IMR-90 (cell line): ENCODE measurements around the gene PRKAB1. TPM values are rescaled to one million over a fixed set of nuclear protein-coding genes. Genes with fewer than 3 reads are reported as not detected.

Experiments used
- ATAC-seq: fragments of 200-7000 bp; cut with Tn5 transposase; 2 replicates; pipeline ENCODE4 v1.9.1; 2020; ENCODE audit warnings: low read depth, mild to moderate bottlenecking, moderate library complexity
- BruUV-seq: library from RNA; stranded (reverse); fragments of 400-500 nt; replicated peaks from 2 replicates; lab custom pipeline; 2021; lab: Mats Ljungman, UMichigan
- CTCF ChIA-PET: fragments of 300-600 bp; formaldehyde crosslinking; extraction: SDS; loops from one replicate; lab custom pipeline; 2021; ENCODE audit warnings: antibody characterized with exemption; lab: Yijun Ruan, JAX
- POLR2A ChIA-PET: fragments of 300-600 bp; sonication (Branson Sonifier 250); formaldehyde crosslinking; loops from one replicate; lab custom pipeline; 2022; ENCODE audit warnings: antibody characterized with exemption; ENCODE audit not compliant: unreplicated experiment; lab: Charles Lee
- DNase-seq: peaks from one replicate; pipeline ENCODE4 v3.0.0; 2013
- H2AFZ ChIP-seq: replicated peaks from 2 replicates; pipeline ENCODE3; 2013; ENCODE audit warnings: low read length, mild to moderate bottlenecking; ENCODE audit not compliant: poor library complexity
- H2AK5ac ChIP-seq: 2 replicates; pipeline ENCODE4 v1.6.1; 2013; ENCODE audit warnings: low read depth, low read length, inconsistent platforms
- H2AK9ac ChIP-seq: replicated peaks from 2 replicates; pipeline ENCODE3; 2013; ENCODE audit warnings: mild to moderate bottlenecking, low read depth, low read length, moderate library complexity; ENCODE audit not compliant: poor library complexity
- H2BK120ac ChIP-seq: 2 replicates; pipeline ENCODE4 v1.6.1; 2013; ENCODE audit warnings: low read depth, low read length, inconsistent platforms
- H2BK15ac ChIP-seq: 3 replicates; pipeline ENCODE4 v1.6.1; 2013; ENCODE audit warnings: low read depth, low read length, inconsistent platforms
- H2BK20ac ChIP-seq: 2 replicates; pipeline ENCODE4 v1.6.1; 2013; ENCODE audit warnings: low read depth, mild to moderate bottlenecking, inconsistent platforms, low read length, moderate library complexity
- H2BK5ac ChIP-seq: 2 replicates; pipeline ENCODE4 v1.6.1; 2013; ENCODE audit warnings: mild to moderate bottlenecking, low read depth, low read length, inconsistent platforms; ENCODE audit not compliant: poor library complexity, severe bottlenecking
- H3K14ac ChIP-seq: replicated peaks from 2 replicates; pipeline ENCODE4 v1.6.1; 2013; ENCODE audit warnings: low read depth, low read length, inconsistent platforms
- H3K18ac ChIP-seq: 2 replicates; pipeline ENCODE4 v1.6.1; 2013; ENCODE audit warnings: low read depth, low read length, control low read depth
- H3K23ac ChIP-seq: 2 replicates; pipeline ENCODE4 v1.6.1; 2013; ENCODE audit warnings: low read depth, low read length, inconsistent platforms
- H3K27ac ChIP-seq: 2 replicates; pipeline ENCODE4 v1.5.1; 2013; ENCODE audit warnings: mild to moderate bottlenecking, control low read depth, low read length; ENCODE audit not compliant: insufficient read depth
- H3K27me3 ChIP-seq: 2 replicates; pipeline ENCODE4 v1.6.1; 2013; ENCODE audit warnings: low read length; ENCODE audit not compliant: control insufficient read depth, insufficient read depth
- H3K36me3 ChIP-seq: 2 replicates; pipeline ENCODE4 v1.6.1; 2013; ENCODE audit warnings: low read length, mixed read lengths; ENCODE audit not compliant: control insufficient read depth, insufficient read depth
- H3K4ac ChIP-seq: 2 replicates; pipeline ENCODE4 v1.6.1; 2013; ENCODE audit warnings: low read depth, low read length, inconsistent platforms
- H3K4me1 ChIP-seq: 2 replicates; pipeline ENCODE4 v1.6.1; 2013; ENCODE audit warnings: low read length, mixed read lengths; ENCODE audit not compliant: control insufficient read depth, insufficient read depth
- H3K4me2 ChIP-seq: 2 replicates; pipeline ENCODE4 v1.6.1; 2013; ENCODE audit warnings: low read depth, mild to moderate bottlenecking, control low read depth, low read length, moderate library complexity
- H3K4me3 ChIP-seq: 2 replicates; pipeline ENCODE4 v1.5.1; 2013; ENCODE audit warnings: low read depth, mild to moderate bottlenecking, control low read depth, low read length, moderate library complexity; ENCODE audit not compliant: insufficient read depth
- H3K56ac ChIP-seq: 2 replicates; pipeline ENCODE4 v1.6.1; 2013; ENCODE audit warnings: low read length, inconsistent platforms; ENCODE audit not compliant: insufficient read depth; ENCODE audit errors: extremely low read depth
- H3K79me1 ChIP-seq, 2 experiments: 2 replicates each; pipeline ENCODE4 v1.6.1; 2013; ENCODE audit warnings: low read length in 2 of 2, inconsistent platforms in 1 of 2, low read depth in 1 of 2
- H3K9ac ChIP-seq: 2 replicates; pipeline ENCODE4 v1.6.1; 2013; ENCODE audit warnings: low read depth, low read length, control low read depth
- H3K9me1 ChIP-seq: 2 replicates; pipeline ENCODE4 v1.6.1; 2013; ENCODE audit warnings: low read length, inconsistent platforms; ENCODE audit not compliant: insufficient read depth
- H3K9me3 ChIP-seq: 2 replicates; pipeline ENCODE4 v1.6.1; 2013; ENCODE audit warnings: low read length; ENCODE audit not compliant: control insufficient read depth, insufficient read depth
- H4K20me1 ChIP-seq: 2 replicates; pipeline ENCODE4 v1.6.1; 2013; ENCODE audit warnings: low read length, inconsistent platforms; ENCODE audit not compliant: insufficient read depth
- H4K5ac ChIP-seq: 2 replicates; pipeline ENCODE4 v1.6.1; 2013; ENCODE audit warnings: mild to moderate bottlenecking, low read depth, low read length, control low read depth
- H4K8ac ChIP-seq, 2 experiments: 2 replicates each; pipeline ENCODE4 v1.6.1; 2013; ENCODE audit warnings: low read depth in 2 of 2, low read length in 2 of 2, control low read depth in 1 of 2, inconsistent platforms in 1 of 2
- H4K91ac ChIP-seq: 2 replicates; pipeline ENCODE4 v1.6.1; 2013; ENCODE audit warnings: low read depth, low read length, inconsistent platforms; ENCODE audit not compliant: insufficient read depth
- MAZ ChIP-seq: IDR thresholded peaks from 2 replicates; pipeline ENCODE4 v1.6.1; 2012; ENCODE audit warnings: low read depth, mild to moderate bottlenecking, low read length, improper control_type of control experiment, moderate library complexity, borderline replicate concordance
- NFE2L2 ChIP-seq: fragments of 150-350 bp; IDR thresholded peaks from 2 replicates; pipeline ENCODE4 v1.6.1; 2016; ENCODE audit warnings: low read depth, mild to moderate bottlenecking, low read length
- RCOR1 ChIP-seq: IDR thresholded peaks from 2 replicates; pipeline ENCODE4 v1.6.1; 2012; ENCODE audit warnings: mild to moderate bottlenecking, low read length, improper control_type of control experiment; ENCODE audit not compliant: insufficient replicate concordance
- WGBS, 2 experiments: methylation state at CpG; one replicate each; pipeline versions ENCODE4 v1.1.5 to v1.1.7; 2013; ENCODE audit warnings: missing lambda C conversion rate in 2 of 2; ENCODE audit not compliant: insufficient read length in 1 of 2; ENCODE audit errors: extremely low coverage in 2 of 2; 5-methylcytosine and 5-hydroxymethylcytosine counted together
- dilution Hi-C: fragments of 300-500 bp; cut with HindIII; formaldehyde crosslinking; loops from one replicate; pipeline ENCODE4 v1.14.3; 2018; ENCODE audit warnings: low sequenced_read_pairs; ENCODE audit not compliant: unreplicated experiment
- in situ Hi-C: fragments of 300-500 bp; cut with MboI; formaldehyde crosslinking; loops from 3 replicates; pipeline ENCODE4 v1.14.3; 2019; ENCODE audit warnings: low sequenced_read_pairs, inconsistent platforms, mixed read lengths
- intact Hi-C: fragments of 100-400 bp; cut with micrococcal nuclease; formaldehyde crosslinking; loops from 2 replicates; pipeline ENCODE4 v1.10.0; 2022
- polyA plus RNA-seq, 3 experiments: library from polyadenylated mRNA; depleted of rRNA; stranded (reverse); fragments of >200 nt; gene quantifications; 2 replicates each; pipeline ENCODE4 v1.2.3, GENCODE V29; 2012; ENCODE audit warnings: low replicate concordance in 1 of 3
- total RNA-seq: library from RNA; depleted of rRNA; stranded (reverse); fragments of >200 nt; gene quantifications from 2 replicates; pipeline ENCODE4 v1.2.3, GENCODE V29; 2012

PRKAB1 gene
- total and polyA plus RNA-seq, 2 of the 4 experiments (the other 2 are of a cell fraction), result 9.7 to 19.3 TPM

GRCh38 chr12:119718141-119718540 is 50.2 kb downstream of the PRKAB1 start:
- Histone ChIP-seq H3K79me1 (no peaks in the 10 kb centered on the region; a peak in 2 of 4 replicates), H2AK5ac (no peak overlapping the region), H3K9me3 (no peaks in the 10 kb centered on the region), H4K20me1 (no peaks in the 10 kb centered on the region), H3K36me3 (peaks cover 6% of the 10 kb centered on the region; the same call in 1 of the 2 replicates), H2BK15ac (no peak overlapping the region), H3K14ac (no peak overlapping the region), H3K23ac (no peak overlapping the region), H3K56ac (no peak overlapping the region), H3K27ac (no peak overlapping the region), H4K5ac (no peak overlapping the region), H2AFZ (no peak overlapping the region), H4K91ac (no peak overlapping the region), H2BK20ac (no peak overlapping the region), H4K8ac (no peak overlapping the region), H2BK120ac (no peak overlapping the region), H3K18ac (no peak overlapping the region), H3K27me3 (no peaks in the 10 kb centered on the region), H2AK9ac (no peak overlapping the region), H3K4ac (no peak overlapping the region), H3K4me2 (no peak overlapping the region), H3K4me3 (no peak overlapping the region), H3K4me1 (peaks cover 3% of the 10 kb centered on the region), H3K9me1 (no peaks in the 10 kb centered on the region; the same call in 1 of the 2 replicates), H2BK5ac (no peak overlapping the region), H3K9ac (no peak overlapping the region)
- POLR2A ChIA-PET, result interaction anchor here (0.7 to 0.8 kb wide), 2 partner anchors 82 to 537 kb away, joined by 3 to 4 read pairs; no protein-coding TSS in a partner anchor
- CTCF ChIA-PET, result no interaction called here
- ATAC-seq (no peak), DNase-seq (no peak)
- TF ChIP-seq RCOR1 (no peak), NFE2L2 (no peak), MAZ (no peak)
- dilution Hi-C loops (no loop called here), in situ Hi-C loops (no loop called here), intact Hi-C loops (no loop called here)
- WGBS, 2 experiments, result 100% methylated on average over 5 of the region's 17 CpGs; no CpG with 5 or more reads in 1 of the 2 experiments
- no TSS peak for BruUV-seq
